GM19043 (cell line): ENCODE measurements around the gene TM6SF1.
"Not testable (repeated sequence)": the region's sequence is repeated elsewhere in the genome, so short reads cannot be mapped to it uniquely, and the experiment has no call there.

Experiments used
- ATAC-seq: cut with Tn5 transposase; IDR thresholded peaks from one replicate; pipeline ENCODE4 v1.9.1; 2021; ENCODE audit warnings: low read depth; ENCODE audit not compliant: unreplicated experiment

Gene TM6SF1

DNA sequence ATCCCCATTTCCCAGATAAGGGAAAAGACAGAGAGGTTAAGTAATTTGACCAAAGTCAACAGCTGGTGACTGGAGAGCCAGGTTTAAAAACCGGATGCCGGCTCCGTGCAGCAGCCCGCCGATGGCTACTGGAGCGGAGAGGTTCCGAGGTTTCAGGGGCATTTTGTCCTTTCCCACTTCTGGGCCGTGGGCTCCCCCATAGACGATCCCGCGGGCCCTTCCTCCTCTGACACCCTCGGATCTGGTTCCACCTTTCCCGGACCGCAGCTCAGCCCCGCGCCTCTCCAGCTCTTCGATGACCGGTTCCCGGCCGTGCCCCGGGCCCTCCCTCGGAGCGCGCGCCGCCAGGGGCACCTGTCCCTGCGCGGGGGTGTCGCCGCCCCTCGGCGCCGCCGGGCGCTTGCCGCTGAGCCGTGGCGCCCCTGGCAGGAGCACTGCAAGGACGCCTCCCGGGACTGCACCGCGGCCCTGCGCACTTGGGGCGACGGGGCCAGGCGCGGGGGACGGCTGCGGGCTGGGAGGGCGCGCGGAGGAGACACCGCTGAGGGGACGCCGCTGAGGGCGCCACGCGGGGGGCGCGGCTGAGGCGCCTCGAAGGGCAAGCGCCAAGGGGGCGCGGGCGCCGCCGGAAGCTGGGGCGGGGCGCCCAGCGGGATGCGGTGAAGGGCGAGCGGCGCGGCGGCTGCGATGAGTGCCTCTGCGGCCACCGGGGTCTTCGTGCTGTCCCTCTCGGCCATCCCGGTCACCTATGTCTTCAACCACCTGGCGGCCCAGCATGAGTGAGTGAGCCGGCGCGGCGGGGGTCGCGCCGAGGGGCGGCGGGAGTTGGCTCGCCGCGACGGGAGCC, at the start of gene TM6SF1:
TSS of gene TM6SF1 (plus strand) at position 652 of the 847 bp plus-strand sequence. CDS start at position 688, 36 bp downstream.
- ATAC-seq = no peak

DNA sequence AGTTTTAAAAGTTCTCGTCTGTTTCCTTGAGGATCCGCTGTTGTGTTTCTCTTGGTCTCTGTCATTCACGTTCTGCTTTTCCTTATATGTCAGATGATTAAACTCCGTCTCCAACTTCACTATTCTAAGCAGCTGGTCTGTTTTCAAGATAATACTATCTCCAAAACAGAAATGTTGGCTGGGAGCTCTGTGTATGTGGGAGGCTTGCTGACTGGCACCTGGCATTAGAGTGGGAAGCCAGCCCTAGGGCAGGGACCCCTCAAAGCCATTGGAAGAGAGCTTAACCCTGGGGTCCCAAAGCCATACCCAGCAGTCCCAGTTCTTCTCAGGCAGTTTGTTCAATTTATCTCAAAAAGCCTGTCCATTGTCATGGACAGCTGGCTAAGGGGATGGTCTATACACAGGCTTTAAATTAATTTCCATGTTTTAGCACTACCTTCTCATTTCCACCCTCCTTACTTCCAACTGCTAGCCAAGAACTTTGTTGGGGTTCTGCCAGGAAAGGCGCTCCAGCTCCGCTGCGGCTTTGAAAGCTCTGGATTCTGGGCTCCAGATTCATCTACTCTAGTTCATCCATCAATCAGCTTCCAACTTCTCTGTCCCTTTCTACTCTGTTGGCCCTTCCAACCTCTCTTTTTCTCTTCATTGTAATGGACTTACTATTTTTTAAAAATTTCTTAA, 49.6 kb upstream of the TM6SF1 start:
- no peak for ATAC-seq

DNA sequence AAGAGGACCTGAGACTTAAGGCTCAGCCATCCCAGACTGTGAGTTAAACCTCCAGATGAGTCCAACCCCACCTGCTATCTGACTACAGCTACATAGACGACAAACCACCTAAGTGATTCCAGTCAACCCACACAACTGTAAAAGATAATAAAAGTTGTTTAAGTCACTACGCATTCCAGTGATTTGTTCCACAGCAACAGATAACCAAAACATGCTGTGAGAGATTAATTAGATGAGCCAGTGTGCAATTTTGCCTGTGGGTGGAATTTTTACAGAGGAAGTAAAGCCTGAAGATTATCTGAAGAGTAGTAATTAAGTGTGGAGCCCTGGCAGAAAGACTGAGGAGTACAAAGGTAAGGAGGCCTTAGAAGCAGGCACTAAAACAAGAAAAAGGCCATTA, 45.8 kb upstream of the TM6SF1 start:
- ATAC-seq = no peak

DNA sequence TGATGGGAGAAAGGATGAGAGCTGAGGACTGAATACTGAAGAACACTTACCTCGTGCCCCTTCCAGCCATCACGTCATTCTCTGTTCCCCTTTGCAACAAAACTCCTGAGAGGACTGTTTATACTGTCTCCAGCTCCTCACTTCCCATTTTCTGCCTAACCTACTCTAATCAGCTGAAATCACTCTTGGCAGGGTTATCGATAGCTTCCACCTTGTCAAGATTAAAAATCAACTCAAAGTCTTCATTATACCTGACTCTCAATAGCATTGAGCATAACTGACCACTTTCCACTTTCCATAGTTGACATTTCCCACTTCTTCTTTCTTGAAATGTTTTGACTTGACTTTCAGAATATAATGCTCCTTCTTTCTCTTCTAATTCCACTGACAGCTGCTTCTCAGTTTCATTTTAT, 44.7 kb upstream of the TM6SF1 start:
- peak; percentile 24 for ATAC-seq

DNA sequence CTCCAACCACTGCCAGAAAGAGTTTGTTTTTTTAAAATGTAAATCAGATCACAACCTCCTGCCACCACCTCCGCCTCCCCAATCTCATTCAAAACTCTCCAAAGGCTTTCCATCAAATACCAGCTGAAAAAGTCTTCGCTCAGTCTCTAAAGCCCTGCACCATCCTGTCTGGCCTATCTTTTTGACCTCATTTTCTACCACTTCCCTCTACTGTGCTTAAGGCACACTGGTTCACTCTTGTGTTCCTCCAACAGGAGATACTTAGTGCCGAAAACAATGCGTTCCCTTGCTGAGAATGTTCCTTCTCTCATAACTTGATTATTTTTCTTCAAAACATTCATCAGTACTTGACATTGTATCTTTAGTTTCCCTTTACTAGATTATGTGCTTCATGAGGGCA, 43.9 kb upstream of the TM6SF1 start:
- no peak for ATAC-seq

DNA sequence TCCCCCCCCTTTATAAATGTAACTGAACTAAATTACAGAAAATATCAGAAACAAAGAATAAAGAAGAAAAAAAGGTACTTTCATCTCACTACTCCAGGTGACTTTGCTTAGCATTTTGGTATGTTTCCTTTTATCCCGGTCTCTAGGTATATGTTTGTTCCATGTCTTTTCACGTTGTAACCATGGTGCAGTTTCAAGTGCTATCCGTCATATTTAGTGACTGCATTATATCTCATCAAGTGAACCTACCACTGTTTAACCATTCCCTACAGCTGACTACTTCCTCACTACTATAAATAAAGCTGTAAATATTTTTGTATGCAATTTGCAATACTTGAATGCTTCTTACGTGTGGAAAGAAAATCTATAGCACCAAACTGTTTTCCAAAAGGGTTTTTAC, 42.6 kb upstream of the TM6SF1 start:
- no peak for ATAC-seq

DNA sequence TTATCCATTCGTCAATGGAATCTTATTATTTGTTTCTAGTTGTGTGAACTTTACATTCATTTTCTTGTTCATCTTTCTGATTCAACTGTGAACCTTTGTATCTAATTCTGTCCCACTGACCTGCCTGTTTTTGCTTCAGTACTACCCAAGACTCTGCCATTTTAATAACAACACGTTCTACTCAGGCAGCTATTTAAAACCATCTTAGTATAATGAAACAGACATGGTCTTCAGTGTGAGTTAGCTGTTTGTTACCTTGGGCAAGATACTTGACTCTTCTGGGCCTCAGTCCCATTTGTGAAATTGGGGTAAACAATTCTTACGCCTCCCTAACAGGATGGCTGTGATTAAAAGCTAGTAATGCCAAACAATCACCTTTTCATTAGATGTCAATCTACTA, 42.0 kb upstream of the TM6SF1 start:
- no peak for ATAC-seq

DNA sequence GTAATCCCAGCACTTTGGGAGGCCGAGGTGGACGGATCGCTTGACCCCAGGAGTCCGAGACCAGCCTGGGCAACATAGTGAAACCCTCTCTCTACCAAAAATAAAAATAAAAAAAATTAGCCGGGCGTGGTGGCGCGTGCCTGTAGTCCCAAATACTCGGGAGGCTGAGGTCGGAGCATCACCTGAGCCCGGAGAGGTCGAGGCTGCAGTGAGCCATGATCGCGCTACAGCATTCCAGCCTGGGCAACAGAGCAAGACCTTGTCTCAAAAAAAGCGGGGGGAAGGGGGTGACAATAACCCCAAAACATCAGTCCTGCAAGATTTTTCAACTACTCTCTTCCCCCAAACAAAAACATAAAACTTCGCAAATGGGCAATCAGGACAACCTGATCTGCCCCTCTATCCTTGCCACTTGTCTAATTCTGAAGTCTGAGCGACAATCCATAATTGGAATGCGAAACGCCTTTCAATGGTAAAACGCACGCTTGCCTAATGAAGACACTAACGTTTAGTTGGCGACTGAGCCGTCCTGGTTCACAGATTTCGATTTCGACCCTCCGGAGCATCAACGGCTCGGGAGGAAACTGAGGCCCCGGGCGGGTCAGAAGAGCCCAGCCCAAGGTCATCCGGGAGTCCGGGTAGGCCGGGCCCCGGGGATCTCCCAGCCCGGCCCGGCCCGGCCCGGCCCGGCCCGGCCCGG, 41.3 kb upstream of the TM6SF1 start:
- ATAC-seq = no peak

DNA sequence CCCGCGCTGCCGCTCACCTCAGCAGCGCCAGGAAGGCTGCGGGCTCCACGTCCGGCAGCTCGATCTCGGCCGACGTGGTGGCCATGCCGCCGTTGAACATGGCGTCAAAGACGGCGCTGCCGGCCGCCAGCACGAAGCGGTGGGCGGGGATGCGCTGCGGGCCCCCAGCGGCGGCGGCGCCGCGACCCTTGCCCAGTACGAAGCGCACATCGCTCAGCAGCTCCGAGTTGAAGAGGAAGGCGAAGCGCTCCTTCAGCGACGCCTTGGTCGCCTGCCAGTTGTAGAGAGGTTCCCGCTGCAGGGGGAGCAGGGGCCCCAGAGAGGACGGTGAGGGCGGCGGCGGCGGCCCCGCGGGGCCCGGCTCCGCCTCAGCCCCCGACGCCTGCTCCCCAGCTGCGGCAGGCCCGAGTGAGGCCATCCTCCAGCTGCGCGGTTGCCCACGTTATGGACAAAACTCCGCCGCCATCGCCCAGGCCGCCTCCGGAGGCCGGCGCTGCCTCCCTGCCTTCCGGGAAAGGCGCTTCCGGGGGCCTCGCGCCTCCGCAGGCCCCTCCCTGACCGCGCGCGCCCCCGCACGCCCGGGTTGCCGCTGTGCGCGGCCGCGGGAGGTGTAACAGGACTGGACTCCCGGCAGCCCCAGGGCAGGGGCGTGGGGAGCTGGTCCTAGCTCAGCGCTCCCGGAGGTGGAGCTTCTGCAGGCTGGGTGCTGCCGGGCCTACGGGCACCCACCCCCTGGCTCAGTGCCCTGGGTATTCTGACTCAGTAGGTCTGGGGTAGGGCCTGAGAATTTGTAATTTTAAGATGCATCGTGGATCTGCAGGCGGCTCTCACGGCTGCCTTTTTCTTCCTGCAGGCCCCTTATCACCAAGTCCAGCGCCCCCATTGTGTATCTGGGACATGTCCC, 40.5 kb upstream of the TM6SF1 start, which contains the start of gene BTBD1:
TSS of gene BTBD1 (minus strand) at position 519 of the 904 bp plus-strand sequence. CDS start at position 418, 101 bp downstream.
- ATAC-seq = peak; percentile 73

DNA sequence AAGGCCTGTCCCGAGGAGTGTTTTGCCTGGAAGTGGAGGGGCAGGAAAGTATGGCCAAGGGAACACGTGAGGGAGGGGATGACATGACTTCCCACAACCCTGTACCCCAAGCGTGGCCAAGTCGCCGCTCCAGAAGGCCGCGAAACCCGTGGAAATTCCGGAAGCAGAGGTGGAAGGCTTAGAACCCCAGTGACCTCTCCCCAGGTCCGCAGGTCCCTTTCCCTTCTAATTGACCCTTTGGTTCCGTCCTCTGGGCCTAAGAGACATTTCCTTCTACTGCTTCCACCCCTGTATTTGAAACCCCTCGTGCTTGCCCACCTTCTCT, 39.8 kb upstream of the TM6SF1 start:
- no peak for ATAC-seq

DNA sequence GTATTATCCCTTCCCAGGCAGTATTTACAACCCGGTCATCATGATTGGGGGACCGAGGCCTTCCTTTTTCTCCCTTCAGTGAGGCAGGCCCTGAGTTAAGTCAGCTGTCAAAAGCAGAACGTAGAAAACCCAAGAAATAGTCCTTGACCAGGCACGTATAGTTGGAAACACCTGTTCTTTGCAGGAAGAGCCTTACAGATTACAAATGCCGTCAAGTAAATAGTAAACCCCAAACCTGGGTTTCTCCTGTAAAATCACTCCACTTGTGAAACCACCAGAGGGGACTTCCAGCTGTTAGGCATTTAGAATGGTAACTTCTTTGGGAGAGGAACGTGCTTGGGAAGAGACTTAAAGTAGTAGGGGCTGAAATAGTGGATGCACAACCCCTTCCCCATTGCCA, 39.4 kb upstream of the TM6SF1 start:
- no peak for ATAC-seq

DNA sequence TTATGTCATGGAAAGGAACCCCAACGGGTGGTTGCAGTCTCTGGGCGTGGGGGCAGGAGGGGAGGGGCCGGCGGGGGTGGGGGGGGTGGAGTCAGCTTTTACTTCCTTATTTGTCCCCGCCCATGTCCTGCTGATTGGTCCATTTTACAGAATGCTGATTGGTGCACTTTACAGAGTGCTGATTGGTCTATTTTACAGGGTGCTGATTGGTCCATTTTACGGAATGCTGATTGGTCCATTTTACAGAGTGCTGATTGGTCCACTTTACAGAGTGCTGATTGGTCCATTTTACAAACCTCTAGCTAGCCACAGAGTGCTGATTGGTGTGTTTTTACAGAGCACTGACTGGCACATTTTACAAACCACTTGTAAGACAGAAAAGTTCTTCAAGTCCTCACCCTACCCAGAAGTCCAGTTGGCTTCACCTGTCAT, 38.2 kb upstream of the TM6SF1 start:
- not testable (repeated sequence) for ATAC-seq

DNA sequence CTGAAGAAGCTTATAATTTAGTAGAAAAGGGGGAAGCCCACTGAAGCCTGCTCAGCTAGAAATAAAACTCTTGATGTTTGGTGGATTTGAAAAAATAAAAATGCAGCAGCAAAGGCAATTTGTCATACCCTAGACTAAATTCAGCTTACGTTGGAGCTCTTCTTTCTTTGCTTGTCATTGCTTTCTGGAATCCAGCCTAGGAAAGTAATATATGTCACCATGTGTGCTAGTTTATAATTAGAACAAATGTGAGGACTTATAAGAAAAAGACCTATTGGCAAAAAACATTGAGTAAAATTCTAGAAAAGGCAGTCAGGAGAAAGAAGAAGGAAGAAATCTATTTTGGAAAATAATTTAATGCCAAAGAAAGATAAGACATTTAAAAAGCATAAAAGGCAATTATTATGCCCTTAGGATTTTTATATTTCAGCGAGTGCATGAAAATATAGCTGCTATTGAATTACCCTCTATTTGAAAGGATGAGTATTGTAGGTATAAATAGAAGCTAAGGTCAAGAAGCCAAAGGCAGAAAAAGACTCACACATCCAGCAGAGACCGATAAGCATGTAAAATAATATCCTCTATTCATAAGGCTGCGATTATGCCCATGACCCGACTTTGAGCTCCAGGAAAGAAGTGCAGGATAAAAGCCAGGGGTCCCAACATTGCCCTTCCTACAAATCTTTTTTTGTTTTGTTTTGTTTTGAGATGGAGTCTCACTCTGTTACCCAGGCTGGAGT, 29.8 kb upstream of the TM6SF1 start:
- ATAC-seq = no peak

DNA sequence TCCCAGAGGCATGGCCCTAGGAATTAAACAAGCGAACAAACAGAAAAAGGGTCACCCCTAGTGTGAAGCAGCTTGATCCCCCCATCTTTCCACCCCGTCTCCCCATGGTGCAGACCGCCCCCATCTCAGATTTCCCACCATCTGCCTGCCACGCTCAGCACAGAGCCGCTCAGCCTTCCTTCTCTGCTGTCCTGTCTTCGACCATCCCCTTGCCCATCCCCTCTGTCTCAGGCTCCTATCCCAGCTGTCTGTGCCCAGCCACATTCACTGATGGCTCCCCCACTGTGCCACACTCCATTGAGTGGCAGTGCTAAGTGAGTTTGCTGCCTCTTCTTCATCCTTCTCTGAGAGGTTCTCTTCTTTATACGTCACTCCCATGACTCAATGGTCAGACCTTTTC, 28.7 kb upstream of the TM6SF1 start:
- no peak for ATAC-seq

DNA sequence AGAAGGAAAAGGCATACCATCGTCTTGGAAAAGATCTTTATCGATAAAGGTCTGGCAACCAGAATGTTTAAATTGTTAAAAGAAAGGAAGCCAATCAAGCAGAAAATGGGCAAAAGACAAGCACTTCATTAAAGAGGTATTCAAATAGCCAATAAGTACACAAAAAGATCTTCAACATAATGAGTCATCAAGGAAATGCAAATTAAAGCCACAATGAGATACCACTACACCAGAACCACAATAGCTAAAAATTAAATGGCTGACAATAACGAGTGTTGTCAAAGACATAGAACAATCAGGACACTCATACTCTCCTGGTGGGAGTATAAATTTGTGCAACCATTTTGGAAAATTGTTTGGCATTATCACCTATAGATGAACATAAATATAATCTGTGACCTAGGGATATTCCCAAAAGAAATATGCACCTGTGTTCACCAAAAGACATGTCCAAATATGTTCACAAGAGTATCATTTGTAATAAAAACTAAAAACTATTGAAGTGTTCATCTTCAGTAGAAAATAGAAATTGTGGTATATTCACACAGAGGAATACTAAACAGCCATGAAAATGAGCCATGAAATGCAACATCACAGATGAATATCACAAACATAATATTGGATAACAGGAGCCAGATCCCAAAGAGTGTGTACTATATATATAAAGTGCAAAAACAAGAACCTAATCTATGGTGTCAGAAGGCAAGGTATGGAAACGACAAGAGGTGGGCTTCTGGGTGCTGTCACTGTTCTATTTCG, 26.0 kb upstream of the TM6SF1 start:
- ATAC-seq = no peak

DNA sequence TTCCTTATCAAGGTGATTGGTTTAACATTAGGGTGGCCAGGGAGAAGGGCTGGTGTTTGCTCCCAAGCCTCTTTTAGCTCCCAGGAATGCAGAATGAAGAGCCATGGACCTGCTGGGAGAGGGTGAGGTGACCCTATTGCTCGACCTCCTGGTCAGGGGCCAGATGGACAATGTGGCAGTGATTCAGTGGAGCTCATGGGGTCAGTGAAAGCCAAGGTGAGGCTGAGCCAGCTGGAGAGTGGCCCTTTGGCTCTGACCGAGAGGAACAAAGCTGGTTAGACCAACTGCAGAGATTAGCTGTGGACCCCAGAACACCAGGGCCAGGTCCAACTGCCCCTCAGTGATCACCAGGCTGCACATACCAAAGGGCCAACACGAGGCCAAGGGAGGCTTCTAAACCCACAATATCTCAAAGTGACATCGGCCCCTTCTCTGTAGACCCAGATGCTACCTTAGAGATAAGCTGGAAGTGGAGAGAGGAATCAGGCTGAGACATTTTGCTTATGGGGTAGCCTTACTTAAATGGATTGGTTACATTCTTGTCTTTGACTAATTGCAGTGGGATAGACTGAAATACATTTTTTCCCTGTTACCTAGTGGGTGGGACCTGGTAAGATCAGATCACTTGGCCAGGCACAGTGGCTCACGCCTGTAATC, 24.6 kb upstream of the TM6SF1 start:
- ATAC-seq = no peak

DNA sequence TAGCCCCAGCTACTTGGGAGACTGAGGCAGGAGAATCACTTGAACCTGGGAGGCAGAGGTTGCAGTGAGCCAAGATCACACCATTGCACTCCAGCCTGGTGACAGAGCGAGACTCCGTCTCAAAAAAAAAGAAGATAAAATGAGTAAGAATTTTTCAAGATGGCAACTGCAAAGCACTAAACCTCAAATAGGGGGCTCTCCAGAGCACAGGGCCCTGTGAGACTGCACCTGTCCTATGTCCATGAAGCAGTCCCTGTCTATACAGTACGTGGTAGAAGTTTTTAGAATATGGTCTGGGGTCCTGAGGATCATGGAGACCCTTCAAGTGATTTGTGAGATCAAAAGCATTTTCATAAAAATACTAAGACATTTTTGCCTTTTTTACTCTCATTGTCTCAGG, 22.0 kb upstream of the TM6SF1 start:
- ATAC-seq = not testable (repeated sequence)

DNA sequence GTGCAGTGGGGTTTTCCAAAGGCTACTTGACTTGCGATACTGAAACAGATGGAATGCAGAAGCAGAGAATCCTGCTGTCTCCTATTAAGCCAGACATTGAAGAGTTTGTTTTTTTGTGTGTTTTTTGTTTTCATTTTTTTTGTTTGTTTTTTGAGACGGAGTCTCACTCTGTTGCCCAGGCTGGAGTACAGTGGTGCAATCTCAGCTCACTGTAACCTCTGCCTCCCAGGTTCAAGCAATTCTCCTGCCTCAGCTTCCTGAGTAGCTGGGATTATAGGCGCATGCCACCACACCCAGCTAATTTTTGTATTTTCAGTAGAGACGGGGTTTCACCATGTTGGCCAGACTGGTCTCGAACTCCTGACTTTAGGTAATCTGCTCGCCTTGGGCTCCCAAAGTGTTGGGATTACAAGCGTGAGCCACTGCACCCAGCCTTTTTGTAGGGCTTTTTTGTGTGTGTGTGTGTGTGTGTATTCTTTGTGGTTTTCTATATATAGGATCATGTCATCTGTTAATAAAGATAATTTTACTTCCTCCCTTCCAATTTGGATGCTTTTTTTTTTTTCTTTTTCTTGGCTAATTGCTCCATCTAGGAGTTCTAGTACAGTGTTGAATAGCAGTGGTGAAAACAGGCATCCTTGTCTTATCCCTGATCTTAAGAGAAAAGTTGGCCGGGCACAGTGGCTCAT, 21.4 kb upstream of the TM6SF1 start:
- ATAC-seq = not testable (repeated sequence)
